NCI-H2107 treated with DMSO at 0.1 percent for 48 hours (cell line): ENCODE measurements around the gene ING5.
"Not testable (repeated sequence)": the region's sequence is repeated elsewhere in the genome, so short reads cannot be mapped to it uniquely, and the experiment has no call there.

Experiments used
- DNase-seq: peaks from one replicate; lab custom pipeline; 2025; ENCODE audit not compliant: unreplicated experiment; lab: John Stamatoyannopoulos, UW

Gene ING5

GRCh38 chr2:241703032-241703604, 1.3 kb downstream of the ING5 start:
- DNase-seq = no peak

GRCh38 chr2:241706537-241706936, 4.7 kb downstream of the ING5 start:
- no peak for DNase-seq

GRCh38 chr2:241708879-241709278, 7.0 kb downstream of the ING5 start:
- DNase-seq = no peak

DNA sequence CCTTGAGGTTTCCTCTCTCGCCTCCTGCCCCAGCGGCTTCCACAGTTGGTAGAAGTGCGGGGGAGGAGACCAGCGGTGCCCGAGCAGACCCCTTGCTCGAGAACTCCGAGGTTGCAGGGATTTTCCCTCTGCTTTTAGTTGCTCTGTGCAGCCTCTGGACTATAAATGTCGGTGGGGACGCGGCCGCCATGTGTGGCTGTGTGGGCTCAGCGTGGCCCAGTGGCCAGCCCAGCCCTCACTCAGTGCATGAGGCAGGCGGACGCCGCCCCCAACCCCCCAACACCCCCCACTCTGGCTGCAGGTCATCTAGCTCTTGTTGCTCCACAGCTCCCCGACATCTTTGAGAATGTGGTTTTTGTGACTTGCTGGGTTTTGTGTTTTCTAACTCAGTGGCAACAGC, 17.3 kb downstream of the ING5 start:
- DNase-seq = no peak

GRCh38 chr2:241720099-241720498, 18.3 kb downstream of the ING5 start:
- DNase-seq = no peak

DNA sequence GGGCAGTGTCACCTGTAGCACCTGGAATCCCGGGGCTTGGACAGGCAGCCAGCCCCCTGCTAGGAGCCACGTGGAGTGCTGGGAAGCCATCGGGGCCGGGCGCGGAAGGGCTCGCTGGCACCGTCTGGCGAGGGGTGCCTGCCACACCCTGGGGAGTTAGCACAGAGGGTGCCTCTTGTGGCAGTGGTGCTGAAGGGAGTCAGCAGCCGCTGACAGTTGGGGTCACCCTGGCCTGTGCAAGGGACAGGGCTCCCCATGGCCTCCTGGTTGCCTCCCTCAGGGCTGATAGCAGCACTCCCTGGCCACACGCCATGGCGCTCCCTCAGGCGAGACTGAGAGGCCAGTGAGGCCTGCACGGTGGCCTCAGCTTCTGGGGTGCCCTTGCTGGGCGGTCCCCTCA, 18.7 kb downstream of the ING5 start:
- no peak for DNase-seq

GRCh38 chr2:241721852-241722251, 20.0 kb downstream of the ING5 start:
- DNase-seq = no peak

- no peak for DNase-seq
These were observed 21.1 kb downstream of the ING5 start for GRCh38 chr2:241722896-241723454.

- DNase-seq = no peak
These were observed 22.6 kb downstream of the ING5 start for GRCh38 chr2:241724259-241724974.

DNA sequence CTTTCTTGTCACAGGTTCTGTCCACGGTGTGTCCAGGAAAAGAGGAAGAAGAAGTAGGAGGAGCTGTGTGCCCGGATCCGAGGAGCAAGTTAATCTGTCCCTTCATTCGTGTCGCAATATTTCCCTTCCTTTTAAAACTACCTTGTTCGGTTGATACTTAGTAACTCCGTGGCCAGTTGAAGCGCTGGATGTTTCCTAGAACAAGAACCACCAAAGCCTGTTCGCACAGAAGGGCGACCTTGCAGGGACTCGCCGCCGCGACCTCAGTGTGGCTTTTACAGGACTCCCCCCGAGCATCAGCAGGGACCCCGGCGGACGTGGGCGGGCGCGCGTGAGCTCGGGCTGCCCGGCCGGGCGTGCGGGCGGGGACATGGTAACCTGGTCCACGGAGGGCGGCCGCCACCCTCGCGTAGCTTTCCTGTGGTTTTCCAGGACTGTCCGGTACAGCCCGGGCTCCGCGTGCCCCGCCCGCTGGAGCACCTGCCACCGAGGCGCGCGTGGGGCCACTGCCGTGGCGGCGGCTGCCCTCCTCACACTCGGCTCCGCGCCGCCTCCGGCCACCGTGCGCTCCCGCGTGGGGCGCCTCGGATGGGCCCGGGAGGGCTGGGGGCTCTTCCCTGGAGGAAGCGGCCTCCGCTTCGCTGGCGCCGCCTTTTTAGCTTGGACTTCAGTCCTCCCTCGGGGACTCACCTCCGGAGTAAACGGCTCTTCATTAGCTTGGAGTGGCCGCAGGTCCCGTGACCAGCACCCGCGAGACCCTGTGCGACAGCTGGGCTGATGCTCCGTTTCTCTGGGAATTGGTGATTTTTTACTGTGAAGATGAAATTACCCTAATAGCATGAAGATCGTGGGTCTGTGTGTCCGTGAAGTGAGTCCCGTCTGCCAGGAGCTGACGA, 23.4 kb downstream of the ING5 start:
- DNase-seq = no peak

- no peak for DNase-seq
These were observed 24.6 kb downstream of the ING5 start for GRCh38 chr2:241726459-241726858.

GRCh38 chr2:241728000-241728399, 26.2 kb downstream of the ING5 start:
- DNase-seq = no peak

DNA sequence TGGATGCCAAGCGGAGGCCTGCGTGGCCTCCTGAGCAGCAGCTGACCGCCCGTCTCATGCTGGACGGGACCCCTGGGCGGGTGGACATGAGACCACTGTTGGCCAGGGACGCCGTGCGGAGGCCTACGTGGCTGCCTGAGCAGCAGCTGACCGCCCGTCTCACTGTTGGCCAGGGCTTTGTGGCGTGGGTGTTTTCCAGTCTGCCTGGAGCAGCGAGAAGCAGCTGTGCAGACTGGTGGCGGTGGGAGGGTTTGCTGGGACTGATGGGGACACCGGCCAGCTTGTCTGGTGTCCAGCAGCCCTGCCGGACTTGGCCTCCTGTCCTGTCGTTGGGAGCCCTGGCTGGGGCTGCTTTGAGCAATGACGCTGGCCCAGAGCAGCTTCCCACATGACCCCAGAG, 26.8 kb downstream of the ING5 start:
- no peak for DNase-seq

GRCh38 chr2:241729868-241730267, 28.0 kb downstream of the ING5 start:
- no peak for DNase-seq

DNA sequence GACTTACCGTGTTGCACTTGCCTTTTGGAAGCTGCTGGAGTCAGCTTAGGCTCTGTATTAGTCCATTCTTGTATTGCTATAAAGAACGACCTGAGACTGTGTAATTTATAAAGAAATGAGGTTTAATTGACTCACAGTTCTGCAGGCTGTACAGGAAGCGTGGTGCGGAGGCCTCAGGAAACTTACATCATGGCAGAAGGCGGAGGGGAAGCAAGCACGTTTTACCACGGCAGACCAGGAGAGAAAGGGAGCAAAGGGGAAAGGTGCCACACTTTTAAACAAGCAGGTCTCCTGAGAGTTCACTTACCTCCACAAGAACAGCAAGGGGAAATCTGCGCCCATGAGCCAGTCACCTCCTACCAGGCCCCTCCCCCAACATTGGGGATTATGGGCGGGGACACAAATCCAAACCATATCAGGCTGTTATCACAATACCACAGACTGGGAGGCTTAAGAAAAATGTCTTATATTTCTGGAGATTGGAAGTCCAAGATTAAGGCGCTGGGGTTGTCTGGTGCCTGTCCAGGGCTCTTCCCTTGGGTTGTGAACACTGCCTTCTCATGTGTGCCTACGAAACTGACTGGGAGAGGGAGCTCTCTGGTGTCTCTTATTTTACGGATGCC, 28.9 kb downstream of the ING5 start:
- no peak for DNase-seq

- DNase-seq = not testable (repeated sequence)
These were observed 30.8 kb downstream of the ING5 start for GRCh38 chr2:241732513-241733186.

GRCh38 chr2:241733391-241734207, 31.8 kb downstream of the ING5 start:
- no peak for DNase-seq

- DNase-seq = no peak
These were observed 32.3 kb downstream of the ING5 start for GRCh38 chr2:241734208-241734466.

GRCh38 chr2:241734467-241735208, 32.8 kb downstream of the ING5 start, which contains the start of gene D2HGDH:
TSS of gene D2HGDH (plus strand) at chr2:241734630. CDS start at chr2:241735225, 595 bp downstream.
- DNase-seq = peak; percentile 47
